OCI-LY1 (cell line): Measurements from ENCODE around the gene ANKRD34A.

Source experiments
- EZH2 ChIP-seq: fragments of 200-600 bp; sonication (generic), shearing (Covaris generic); IDR thresholded peaks from 2 replicates; pipeline ENCODE4 v1.8.0; 2017; ENCODE audit warnings: borderline replicate concordance, mixed run types, mild to moderate bottlenecking, antibody characterized with exemption, low read length, moderate library complexity, mixed read lengths
- TF ChIP-seq, protein P1 (sequence below): fragments of 200-600 bp; sonication (generic), shearing (Covaris generic); IDR thresholded peaks from 2 replicates; pipeline ENCODE4 v1.5.1; 2017; ENCODE audit warnings: mild to moderate bottlenecking, antibody characterized with exemption, low read length, moderate library complexity, mixed read lengths

DNA sequence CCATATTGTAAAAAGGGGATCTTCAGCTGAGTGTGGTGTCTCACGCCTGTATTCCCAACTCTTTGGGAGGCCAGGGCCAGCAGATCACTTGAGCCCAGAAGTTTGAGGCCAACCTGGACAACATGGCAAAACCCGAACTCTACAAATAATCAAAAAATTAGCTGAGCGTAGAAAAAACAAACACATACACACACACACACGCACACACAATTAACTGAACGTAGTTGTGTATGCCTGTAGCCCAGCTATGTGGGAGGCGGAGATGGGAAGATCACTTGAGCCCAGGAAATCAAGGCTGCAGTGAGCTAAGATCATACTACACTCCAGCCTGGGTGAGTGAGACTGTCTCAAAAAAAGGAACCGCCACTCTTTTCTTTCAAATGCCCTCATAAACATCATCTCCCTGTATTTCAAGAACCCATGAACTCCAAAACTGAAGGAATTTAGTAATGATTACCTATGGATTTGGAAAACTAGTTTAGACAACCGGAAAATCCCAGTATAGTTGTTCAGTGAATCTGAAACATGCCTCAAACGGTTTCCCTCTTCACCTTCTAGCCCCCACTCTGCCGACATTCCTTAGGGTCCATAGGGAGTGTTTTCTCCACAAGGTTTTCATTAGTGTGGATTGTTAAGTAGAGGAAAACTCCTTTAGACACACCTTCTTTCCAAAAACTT lies 27.5 kb upstream of the ANKRD34A start:
- no peak for TF ChIP-seq EZH2
- TF ChIP-seq, protein P1, sequence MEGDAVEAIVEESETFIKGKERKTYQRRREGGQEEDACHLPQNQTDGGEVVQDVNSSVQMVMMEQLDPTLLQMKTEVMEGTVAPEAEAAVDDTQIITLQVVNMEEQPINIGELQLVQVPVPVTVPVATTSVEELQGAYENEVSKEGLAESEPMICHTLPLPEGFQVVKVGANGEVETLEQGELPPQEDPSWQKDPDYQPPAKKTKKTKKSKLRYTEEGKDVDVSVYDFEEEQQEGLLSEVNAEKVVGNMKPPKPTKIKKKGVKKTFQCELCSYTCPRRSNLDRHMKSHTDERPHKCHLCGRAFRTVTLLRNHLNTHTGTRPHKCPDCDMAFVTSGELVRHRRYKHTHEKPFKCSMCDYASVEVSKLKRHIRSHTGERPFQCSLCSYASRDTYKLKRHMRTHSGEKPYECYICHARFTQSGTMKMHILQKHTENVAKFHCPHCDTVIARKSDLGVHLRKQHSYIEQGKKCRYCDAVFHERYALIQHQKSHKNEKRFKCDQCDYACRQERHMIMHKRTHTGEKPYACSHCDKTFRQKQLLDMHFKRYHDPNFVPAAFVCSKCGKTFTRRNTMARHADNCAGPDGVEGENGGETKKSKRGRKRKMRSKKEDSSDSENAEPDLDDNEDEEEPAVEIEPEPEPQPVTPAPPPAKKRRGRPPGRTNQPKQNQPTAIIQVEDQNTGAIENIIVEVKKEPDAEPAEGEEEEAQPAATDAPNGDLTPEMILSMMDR, result no peak
